HFF-Myc (cell line): Measurements from ENCODE around the gene LDLRAD4.

Experiments
- DNase-seq: peaks from one replicate; pipeline ENCODE4 v3.0.0-alpha.2; 2011; ENCODE audit warnings: low read depth; ENCODE audit errors: extremely low read depth
- H3K4me3 ChIP-seq: replicated peaks from 2 replicates; pipeline ENCODE4 v1.5.1; 2011; ENCODE audit warnings: low read depth, mild to moderate bottlenecking, control low read depth, low read length
- CTCF ChIP-seq: IDR thresholded peaks from 2 replicates; pipeline ENCODE4 v1.5.1; 2012; ENCODE audit warnings: mild to moderate bottlenecking, low read depth, low read length, control low read depth; ENCODE audit errors: missing control alignments

Gene LDLRAD4

GRCh38 chr18:13580351-13580750, 361.8 kb downstream of the LDLRAD4 start:
- TF ChIP-seq CTCF = no peak
- H3K4me3 ChIP-seq = no peak overlapping the region
- no peak for DNase-seq

DNA sequence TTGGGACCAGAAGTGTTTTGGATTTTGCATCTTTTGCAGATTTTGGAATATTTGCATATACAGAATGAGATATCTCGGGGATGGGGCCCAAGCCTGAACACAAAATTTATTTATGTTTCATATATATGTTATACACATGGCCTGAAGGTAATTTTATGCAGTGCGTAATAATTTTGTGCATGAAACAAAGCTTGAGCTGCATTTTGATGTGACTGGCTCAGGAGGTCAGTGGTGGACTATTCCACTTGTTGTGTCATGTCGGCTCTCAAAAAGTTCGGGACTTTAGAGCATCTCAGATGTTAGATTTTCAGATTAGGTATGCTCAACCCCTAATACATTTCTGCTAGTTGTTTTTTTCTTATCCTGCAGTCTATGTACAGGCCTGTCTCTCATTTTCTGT, 362.4 kb downstream of the LDLRAD4 start:
- no peak overlapping the region for H3K4me3 ChIP-seq
- DNase-seq = no peak
- no peak for TF ChIP-seq CTCF

- no peak overlapping the region for H3K4me3 ChIP-seq
- TF ChIP-seq CTCF = no peak
- DNase-seq = no peak
Measured at GRCh38 chr18:13581496-13582177, 363.1 kb downstream of the LDLRAD4 start.

- DNase-seq = no peak
- H3K4me3 ChIP-seq = no peak overlapping the region
- TF ChIP-seq CTCF = no peak
Measured at GRCh38 chr18:13582178-13582670, 363.7 kb downstream of the LDLRAD4 start.

DNA sequence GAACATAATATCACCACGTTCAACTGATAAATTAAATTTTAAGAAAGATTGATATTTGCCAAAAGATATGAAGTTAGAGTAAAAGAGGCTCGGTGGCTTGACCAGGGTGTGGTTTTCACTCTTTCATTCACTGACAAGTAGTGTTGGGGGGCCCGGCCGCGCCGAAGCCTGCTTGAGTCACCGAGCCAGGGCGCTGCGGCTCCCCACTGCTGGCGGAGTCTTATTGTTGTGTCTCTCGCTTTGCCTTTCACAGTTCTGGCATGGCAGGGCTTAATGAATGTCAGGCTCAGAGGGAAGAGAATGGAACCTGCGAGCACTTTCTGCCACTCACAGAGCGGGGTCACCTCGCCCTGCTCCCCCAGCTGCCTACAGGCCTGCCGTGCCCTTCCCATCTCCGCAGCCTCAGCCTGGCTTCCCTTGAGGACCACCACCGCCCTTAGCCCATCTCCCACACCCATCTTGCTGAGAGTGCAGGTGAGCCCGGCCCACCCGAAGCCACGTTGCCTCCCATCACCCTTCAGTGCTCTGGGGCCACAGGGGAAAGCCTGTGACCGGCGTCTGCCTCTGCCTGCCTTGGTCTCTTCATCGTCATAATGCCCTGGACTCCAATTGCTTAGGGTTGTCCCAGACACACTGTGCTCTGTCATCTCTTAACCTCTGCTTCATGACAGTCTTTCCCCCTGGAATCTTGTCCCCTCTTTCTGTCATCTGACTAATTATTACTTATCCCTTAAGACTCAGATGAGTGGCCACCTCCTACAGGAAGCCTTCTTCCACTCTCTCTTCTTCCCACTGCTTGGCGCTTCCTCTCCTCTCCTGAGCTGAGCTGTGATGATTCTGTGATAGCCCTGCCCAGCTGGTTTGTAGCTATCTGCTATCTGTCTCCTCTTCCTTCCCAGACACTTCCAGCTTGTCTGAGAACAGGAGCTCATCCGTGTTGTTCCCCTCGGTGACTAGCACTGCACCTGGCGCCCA, 365.3 kb downstream of the LDLRAD4 start:
- no peak for TF ChIP-seq CTCF
- DNase-seq = no peak
- no peak overlapping the region for H3K4me3 ChIP-seq

- DNase-seq = no peak
- TF ChIP-seq CTCF = no peak
- no peak overlapping the region for H3K4me3 ChIP-seq
Measured at GRCh38 chr18:13584825-13585224, 366.3 kb downstream of the LDLRAD4 start.
